HG03439 (cell line): ENCODE data around the gene GRIN1.
"Not testable (repeated sequence)": the region's sequence is repeated elsewhere in the genome, so short reads cannot be mapped to it uniquely, and the experiment has no call there.

ENCODE experiments used
- ATAC-seq: cut with Tn5 transposase; IDR thresholded peaks from one replicate; pipeline ENCODE4 v1.9.1; 2021; ENCODE audit warnings: mild to moderate bottlenecking, moderate library complexity; ENCODE audit not compliant: unreplicated experiment

Gene GRIN1

DNA sequence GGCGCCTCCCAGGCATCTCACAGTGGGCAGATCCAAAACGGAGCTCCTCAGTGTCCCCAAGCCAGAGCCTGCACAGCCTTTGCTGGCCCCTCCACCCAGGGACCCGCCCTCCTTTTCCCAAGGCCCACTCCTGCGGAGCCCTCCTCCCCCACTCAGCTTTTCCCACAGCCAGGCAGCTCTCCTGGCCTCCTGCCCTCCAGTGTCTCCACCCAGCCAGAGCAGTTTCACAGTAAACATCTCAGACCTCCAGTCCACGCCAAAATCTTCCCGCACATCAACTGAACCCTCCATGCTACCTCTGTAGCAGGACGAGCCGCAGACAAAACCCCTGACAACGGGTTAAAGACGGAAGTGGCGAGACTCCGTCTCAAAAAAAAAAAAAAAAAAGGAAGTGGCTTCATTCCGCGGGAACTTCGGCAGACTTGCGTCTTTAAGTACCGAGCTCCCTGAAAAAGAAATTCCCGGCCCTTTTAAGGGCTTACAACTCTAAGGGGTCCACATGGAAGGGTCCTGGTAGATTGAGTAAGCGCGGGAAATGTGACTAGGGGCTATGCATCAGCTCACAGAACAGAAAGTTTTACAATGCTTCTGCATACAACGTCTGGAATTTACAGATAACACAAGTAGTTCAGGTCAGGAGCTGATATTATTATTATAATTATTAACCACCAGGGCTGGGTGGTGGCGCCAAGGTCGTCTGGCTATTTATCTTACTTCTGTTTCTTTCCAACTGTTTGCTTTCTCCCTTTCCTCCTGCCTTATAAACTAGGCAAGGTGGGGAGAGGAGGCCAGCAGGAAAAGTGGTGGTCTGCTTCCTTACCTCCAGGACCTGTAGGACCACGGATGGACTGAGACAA is 11.4 kb upstream of the GRIN1 start:
- no peak for ATAC-seq

DNA sequence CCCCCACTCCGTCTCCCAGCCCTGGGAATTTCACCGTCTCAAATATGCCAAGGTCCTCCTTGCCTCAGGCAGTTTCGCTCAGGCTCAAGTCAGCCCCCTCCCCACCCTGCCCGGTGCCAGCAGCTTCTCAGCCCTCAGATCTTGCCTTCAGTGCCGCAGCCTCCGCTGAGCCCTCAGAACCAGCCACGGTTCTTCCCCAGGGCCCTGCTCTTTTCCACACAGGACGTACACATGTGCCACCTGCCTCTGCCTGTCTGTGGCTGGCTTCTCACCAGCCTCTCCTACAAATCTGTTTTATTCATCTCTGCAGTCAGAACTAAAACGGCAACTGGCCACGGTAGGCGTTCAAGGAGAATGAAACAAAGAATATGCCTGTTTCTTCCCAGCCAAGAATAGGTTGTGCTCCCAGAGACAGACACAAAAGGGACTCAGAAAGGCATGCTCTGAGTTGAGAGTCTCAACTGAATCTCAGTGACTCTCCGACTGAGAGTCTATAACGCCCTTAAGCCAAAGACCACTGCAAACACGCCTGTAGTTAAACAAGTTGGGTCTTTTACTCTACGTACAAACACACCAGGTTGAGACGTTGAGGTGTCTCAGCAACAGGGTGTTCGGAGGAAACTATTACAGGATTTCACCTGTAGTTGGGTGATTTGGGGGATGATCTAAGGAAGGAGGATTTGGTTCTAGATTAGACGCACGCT is 10.6 kb upstream of the GRIN1 start:
- ATAC-seq, result no peak

DNA sequence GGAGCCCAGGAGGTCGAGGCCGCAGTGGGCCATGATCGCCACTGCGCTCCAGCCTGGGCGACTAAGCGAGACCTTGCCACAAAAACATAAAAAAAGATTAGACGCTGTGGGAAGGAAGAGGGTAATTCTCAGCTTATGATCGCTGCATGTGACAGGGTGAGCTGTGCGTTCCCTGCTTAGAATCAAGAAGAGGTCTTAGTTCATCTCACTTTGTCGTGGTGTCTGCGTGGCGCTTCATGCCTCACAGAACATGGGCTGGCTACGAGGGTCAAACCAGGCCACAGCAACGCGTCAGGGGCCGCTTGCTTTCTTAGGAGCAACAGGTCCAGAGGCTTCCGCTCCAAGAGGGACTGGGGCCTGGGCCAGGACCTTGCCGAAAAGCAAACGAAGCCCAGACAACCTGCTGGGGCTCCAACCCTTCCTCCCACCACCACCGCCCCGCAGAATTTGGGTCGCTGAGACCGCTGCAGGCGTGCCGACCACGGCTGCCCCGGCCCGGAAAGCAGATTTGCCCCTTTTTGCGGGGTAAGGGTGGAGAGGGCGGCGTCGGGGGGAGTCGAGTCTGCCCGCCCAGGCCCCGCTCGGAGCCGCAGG is 10.0 kb upstream of the GRIN1 start:
- peak; percentile 16 for ATAC-seq

DNA sequence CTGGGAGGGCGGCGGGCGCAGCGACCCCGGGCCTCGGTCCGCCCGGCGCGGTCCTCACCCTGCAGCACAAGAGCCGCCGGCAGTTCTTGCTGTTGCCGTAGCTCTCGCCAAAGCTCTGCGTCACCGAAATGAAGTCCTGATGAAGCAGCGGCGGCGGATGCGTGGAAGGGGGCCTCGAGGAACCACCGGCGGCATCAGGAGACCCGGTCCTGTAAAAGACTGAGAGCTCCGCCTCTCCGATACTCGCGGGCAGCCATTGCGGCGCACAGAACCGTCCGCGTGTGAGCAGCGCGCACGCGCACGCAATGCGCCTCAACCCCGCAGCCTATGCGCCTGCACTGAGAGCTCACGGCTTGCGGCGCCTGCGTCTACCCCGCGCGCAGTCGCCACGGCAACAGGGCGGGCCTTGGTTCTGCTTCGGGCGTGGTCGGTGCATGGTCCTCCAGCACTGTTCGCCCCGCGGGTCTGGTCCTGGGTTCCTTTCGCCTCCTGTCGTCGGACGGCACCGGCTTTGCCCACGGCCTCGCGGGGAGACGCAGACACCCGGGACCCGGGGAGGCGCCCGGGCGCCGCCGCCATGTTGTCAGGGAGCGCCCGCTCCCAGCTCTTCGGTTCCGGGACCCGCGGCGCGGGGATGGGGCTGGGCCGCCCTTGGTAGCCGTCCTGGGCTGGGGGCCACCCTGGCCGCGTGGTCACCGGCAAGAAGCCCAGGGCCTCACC is 9.3 kb upstream of the GRIN1 start:
- peak; percentile 72 for ATAC-seq

DNA sequence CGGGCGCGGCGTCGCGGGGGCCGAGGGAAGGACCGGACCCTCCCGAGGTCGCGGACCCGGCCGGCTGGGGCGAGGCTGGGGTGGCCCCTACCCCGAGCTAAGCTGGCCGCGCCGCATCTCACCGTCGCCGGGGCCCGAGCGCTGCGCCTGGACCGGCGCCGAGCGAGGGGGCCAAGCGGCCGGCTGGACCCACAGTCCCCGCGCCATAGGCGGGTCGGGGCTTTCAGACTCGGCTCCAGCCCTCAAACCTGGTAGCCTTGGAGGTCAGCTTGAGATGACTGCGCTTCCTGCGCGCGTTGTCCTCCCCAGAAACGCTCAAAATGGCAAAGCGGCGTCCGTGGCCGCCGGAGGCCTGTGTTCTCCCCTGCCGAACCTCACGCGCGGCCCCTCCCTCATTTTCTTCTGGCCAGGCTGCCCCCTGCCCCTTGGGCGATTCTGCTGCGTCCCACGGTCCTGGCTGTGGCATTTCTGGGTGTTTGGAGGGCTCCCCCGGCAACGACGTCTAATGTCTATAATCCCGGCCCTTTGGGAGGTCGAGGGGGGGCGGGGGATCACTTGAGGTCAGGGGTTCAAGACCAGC is 8.7 kb upstream of the GRIN1 start:
- ATAC-seq, result peak; percentile 18

DNA sequence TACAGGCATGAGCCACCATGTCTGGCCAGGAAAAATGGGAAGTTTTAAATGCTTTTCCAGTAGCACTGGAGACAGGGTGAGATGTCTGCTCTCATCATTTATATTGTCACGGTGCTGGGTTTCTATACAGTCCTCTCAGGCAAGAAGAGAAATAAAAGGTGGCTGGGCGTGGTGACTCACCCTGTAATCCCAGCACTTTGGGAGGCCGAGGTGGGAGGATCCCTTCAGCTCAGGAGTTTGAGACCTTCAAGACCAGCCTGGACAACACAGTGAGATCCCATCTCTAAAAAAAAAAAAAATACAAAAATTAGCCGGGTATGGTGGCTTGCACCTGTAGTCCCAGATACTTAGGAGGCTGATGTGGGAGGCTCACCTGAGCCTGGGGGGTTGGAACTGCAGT is 4.8 kb upstream of the GRIN1 start:
- no peak for ATAC-seq

DNA sequence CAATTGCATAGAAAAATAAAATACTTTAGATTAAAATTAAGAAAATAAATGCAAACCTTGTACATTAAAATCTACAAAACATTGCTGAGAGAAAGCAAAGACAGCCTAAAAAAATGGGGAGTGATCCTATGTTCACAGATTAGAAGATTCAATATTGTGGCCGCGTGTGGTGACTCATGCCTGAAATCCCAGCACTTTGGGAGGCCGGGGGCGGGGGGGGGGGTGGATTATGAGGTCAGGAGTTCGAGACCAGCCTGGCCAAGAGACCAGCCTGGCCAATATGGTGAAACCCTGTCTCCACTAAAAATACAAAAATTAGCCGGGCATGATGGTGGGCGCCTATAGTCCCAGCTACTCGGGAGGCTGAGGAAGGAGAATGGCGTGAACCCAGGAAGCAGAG is 3.8 kb upstream of the GRIN1 start:
- not testable (repeated sequence) for ATAC-seq

DNA sequence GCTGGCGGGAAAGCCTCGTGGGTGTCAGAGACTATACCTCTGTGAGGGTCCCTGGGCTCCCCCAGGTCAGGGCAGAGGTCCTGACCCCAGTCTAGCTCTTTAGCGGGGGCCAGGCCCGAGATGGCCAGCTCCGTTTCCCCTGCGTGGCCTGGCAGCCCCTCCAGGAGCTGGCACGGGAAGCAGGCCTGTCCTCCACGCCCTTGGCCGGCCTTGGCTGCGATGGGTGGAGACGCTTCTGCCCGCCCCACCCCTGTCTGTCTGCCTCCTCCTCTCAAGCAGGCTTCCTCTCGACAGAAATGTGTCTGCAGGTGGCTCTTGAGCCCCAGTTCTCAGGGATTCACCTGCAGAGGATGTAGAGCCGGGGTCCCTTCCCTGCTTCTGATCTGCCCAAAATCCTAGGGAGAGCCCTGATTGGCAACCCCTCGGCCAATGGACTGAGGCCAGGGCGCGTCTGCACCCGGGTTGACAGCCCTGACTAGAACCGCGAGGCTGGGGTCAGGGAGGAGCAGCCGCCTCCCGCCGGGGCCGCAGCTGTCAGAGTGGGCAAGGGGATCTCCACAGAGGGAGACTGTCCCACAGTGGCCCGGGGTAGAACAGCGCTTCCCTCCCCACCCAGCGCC is 2.6 kb upstream of the GRIN1 start:
- no peak for ATAC-seq

DNA sequence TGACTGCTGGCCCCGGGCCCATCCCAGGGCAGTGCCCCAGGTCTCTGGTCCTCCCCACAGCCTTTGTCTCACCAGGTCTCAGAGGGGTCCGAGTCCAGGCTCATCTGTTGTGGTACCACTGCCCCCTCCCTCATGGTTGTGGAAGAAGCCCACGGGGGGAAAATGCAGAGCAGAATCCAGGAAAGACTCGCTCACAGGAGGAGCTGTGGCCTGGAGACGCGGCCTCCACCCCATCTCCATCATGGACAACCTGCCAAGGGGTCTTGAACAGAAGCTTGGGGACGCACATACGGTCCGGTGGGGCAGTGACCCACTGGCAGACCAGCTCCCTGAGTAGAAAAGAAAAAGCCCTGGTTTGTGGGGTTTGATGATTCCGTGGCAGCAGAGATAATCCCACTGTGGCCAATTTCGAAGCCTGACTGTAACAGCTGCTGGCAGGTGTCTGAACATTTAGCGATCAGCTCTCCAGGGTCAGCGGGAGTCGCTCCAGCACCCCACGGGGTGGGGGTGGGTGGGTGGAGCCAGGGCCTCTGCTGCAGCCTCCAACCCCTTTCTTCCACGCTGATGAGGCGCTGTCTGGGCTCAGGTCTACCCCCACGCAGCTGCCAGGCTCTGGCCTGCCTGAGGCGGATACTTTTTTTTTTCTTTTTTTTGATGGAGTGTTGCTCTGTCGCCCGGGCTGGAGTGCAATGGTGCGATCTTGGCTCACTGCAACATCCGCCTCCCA is 1.9 kb upstream of the GRIN1 start:
- no peak for ATAC-seq

DNA sequence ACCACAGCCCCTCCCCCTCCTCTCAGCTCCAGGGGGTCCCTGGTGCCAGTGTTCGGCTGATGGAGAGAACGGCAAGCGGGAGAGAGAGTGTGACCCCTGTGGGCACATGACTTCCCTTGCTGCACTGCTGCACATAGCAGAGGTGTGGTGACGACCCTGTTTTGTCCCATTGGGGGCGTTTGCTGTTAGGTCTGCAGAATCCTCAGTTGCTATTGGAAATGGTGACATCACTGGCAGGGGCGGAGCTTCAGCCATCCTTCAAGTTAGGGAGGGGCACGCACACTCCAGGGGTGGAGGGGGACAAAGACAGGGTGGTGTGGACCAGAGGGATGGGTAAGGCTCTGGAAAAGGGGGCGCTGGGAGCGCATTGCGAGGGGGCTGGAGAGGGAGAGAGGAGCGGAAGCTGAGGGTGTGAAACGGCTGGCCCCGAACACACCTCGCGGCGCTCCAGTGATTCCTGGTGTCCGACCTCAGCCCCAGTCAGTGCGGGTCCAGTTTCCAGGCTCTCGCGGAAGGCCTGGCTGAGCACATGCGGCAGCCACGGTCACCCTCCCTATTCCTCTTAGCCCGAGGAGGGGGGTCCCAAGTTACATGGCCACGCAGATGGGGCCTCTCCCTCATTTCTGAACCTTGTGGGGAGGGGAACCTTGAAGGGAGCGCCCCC is 764 bp upstream of the GRIN1 start:
- no peak for ATAC-seq

DNA sequence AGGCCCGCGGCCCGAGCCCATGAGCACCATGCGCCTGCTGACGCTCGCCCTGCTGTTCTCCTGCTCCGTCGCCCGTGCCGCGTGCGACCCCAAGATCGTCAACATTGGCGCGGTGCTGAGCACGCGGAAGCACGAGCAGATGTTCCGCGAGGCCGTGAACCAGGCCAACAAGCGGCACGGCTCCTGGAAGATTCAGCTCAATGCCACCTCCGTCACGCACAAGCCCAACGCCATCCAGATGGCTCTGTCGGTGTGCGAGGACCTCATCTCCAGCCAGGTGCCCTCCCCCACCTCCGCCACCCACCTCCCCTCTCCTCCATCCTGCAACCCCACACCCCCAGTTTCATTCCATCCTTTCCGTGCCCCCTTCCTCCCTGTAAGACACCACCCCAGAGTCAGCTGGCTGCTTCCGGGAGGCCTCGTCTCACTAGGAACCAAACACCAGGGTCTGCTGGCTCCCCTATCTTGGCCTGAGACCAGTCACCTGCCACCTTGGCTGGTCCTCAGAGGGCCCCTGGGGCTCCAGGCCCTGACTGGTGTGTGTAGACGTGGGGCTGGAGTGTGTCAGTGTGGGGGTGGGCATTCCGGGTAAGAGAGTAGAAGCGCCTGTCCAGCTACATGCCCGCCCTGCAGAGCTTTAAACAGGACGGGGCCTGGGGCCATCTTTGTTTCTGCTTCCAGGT is 655 bp downstream of the GRIN1 start:
- ATAC-seq, result no peak

DNA sequence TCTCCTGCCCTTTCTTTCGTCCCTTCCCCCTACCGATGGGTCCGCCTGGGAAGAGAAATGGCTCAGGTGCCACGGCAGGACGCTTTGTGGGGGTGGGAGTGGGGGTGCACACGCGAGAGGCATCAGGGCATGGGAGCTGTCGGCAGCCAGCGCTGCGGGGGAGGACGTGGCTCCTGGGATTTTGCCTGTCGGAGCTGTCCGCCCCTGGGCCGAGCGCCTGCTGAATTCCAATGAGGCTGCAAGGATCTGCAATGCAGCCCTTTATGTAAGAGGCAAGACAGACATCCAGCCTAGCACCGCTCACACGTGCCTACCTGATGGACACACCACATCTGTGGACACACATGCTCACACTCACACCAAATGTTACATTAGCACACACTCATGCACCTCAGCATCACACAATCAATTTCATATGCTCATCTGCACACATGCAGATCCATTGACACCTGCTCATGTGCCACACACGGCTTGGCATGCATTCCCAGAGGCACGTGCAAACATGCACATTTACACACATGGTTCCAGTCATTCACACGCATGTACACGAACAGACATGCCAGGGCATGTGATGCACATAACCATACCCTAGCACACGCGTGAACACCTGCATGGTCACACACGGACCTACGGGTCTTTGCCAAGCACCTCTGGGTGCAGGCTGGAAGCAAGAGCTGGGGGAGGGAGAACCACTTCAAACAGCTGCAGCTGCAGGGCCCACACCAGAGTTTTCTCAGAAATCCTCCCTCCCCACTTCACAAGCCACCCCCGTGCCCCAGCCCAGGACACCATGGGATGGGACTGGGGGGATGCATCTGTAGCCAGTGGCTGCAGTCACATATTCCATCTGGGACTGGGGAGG is 1.4 kb downstream of the GRIN1 start:
- no peak for ATAC-seq

DNA sequence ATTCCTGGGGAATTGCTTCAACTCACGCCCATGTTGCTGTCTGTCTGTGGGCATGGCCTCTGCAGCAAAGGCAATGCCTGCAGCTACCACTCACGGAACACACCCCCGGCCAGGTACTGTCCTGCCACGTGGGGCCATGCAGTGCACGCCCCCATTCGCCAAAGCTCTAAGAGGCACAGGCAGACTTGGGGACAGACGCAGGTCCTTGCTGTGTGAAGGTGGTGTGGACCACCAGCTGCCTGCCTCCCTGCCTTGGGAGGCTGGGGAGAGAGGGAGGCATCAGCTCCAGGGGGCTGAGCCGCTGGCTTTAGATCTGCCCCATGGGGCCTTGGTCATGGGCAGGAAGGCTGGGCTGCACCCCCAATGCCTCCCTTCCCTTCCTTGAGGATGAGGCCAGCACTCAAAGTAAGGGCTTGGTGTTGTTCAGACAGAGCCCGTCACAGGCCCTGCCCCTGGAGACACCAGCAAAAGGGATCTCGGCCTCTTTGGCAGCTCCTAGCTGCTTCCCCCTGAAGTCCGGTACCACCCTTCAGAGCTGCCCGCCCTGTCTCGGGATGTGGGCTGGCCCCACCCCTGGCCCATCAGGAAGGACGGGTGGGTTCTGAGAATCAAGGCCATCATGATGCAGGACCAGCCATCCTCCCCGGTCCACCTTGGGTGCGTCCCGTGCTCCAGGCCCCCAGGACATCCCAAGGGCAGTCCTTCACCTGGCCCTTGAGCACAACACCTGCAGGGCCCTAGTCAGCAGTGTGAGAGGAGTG is 2.3 kb downstream of the GRIN1 start:
- ATAC-seq, result no peak

DNA sequence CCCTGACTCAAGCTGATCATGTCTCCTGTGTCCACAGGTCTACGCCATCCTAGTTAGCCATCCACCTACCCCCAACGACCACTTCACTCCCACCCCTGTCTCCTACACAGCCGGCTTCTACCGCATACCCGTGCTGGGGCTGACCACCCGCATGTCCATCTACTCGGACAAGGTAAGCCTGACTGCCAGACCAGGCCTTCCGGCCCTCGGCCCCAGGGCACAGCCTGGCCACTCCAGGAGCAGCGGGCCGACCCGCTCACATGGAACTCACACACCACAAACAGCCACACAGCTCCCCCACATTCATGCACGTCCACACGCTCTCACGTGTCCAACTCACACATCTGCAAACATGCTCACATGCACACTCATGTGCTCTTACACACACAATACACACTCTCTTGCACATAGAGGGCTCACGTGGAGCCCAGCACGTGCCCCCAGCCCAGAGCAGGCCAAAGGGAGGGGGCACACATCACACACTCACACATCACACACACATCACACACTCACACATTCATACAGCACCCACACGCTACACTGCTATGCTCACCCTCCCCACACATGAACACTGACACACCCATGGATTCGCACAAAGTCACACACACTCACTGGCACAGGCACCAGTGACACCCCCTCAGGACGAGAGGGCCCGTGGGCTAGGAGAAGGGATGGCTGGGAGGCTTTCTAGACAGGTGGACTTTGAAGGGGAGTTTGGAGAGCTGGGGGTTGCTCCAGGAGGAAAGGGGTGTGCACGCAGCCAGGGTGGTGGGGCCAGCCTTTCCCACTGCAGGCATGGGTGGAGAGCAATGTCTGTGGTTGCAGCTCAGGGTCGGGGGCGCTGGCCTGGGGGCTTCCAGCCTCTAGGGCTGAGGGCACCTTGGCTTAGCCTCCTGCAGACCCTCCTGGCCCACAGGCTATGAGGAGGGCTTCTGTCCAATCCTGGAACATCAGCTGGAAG is 3.3 kb downstream of the GRIN1 start:
- no peak for ATAC-seq

DNA sequence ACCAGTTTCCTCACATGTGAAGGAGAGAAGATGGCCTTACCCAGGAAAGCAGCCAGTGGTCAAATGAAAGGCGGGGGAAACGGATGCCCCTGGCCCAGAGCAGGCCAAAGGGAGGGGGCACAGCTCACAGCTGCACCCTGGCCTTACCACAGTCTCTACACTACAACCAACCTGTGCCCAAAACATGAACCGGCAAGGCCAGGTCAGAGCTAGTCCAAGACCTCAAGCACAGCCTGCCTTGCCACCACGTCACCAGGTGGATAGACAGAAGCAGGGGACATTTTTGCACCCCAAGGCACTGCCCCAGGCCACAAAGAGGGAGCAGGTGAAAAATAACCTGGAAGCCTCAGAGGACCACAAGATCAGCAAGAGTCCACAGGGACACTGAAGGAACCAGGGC is 4.5 kb downstream of the GRIN1 start:
- no peak for ATAC-seq
